OCI-LY1 (cell line): ENCODE measurements around the gene DLG5.

Experiments used
- H2AFZ ChIP-seq: fragments of 200-600 bp; sonication (generic), shearing (Covaris generic); 2 replicates; pipeline ENCODE4 v1.6.0; 2014; ENCODE audit warnings: antibody characterized with exemption, mild to moderate bottlenecking, low read length
- H3F3A ChIP-seq: fragments of 200-600 bp; sonication (generic), shearing (Covaris generic); 2 replicates; pipeline ENCODE4 v1.6.0; 2014; ENCODE audit warnings: mild to moderate bottlenecking, antibody characterized with exemption, low read length, moderate library complexity; ENCODE audit not compliant: insufficient read depth
- H3K27ac ChIP-seq: fragments of 200-600 bp; sonication (generic); 2 replicates; pipeline ENCODE4 v1.5.1; 2014; ENCODE audit warnings: low read length, mixed run types, mild to moderate bottlenecking, low read depth; ENCODE audit not compliant: poor library complexity, severe bottlenecking
- H3K27me3 ChIP-seq: fragments of 200-600 bp; sonication (generic); 2 replicates; pipeline ENCODE4 v1.6.0; 2014; ENCODE audit warnings: antibody characterized with exemption, mild to moderate bottlenecking, low read length, moderate library complexity; ENCODE audit not compliant: insufficient read depth
- H3K36me3 ChIP-seq: fragments of 200-600 bp; sonication (generic); 2 replicates; pipeline ENCODE4 v1.6.1; 2014; ENCODE audit warnings: mild to moderate bottlenecking, antibody characterized with exemption, low read length, moderate library complexity, mixed read lengths; ENCODE audit not compliant: insufficient read depth
- H3K4me1 ChIP-seq: fragments of 200-600 bp; sonication (generic); 2 replicates; pipeline ENCODE4 v1.5.1; 2014; ENCODE audit warnings: mild to moderate bottlenecking, low read length, moderate library complexity; ENCODE audit not compliant: insufficient read depth, severe bottlenecking
- H3K4me2 ChIP-seq: fragments of 200-600 bp; sonication (generic), shearing (Covaris generic); 2 replicates; pipeline ENCODE4 v1.6.1; 2014; ENCODE audit warnings: low read length
- H3K4me3 ChIP-seq: fragments of 200-600 bp; sonication (generic); 2 replicates; pipeline ENCODE4 v1.5.1; 2014; ENCODE audit warnings: low read length, low read depth, mild to moderate bottlenecking, mixed read lengths; ENCODE audit not compliant: poor library complexity, severe bottlenecking
- H3K79me2 ChIP-seq: fragments of 200-600 bp; shearing (Covaris generic); 2 replicates; pipeline ENCODE4 v1.6.1; 2016; ENCODE audit warnings: mixed run types, low read length, mixed read lengths; ENCODE audit not compliant: insufficient read depth
- H3K9ac ChIP-seq: fragments of 200-600 bp; sonication (generic), shearing (Covaris generic); 2 replicates; pipeline ENCODE4 v1.6.1; 2014; ENCODE audit warnings: mild to moderate bottlenecking, low read length, mixed read lengths
- H3K9me2 ChIP-seq: fragments of 200-600 bp; sonication (generic), shearing (Covaris generic); 2 replicates; pipeline ENCODE4 v1.6.1; 2014; ENCODE audit warnings: low read depth, mild to moderate bottlenecking, low read length, mixed read lengths
- H3K9me3 ChIP-seq: fragments of 200-600 bp; shearing (Covaris generic); 2 replicates; pipeline ENCODE4 v1.6.1; 2014; ENCODE audit warnings: low read length, mixed read lengths
- H4K20me1 ChIP-seq: fragments of 200-600 bp; sonication (generic), shearing (Covaris generic); 2 replicates; pipeline ENCODE4 v1.6.0; 2016; ENCODE audit warnings: mild to moderate bottlenecking, low read length; ENCODE audit not compliant: insufficient read depth
- CTCF ChIP-seq: fragments of 200-600 bp; sonication (generic), shearing (Covaris generic); IDR thresholded peaks from 2 replicates; pipeline ENCODE4 v1.5.1; 2017; ENCODE audit warnings: mild to moderate bottlenecking, antibody characterized with exemption, low read length, moderate library complexity, mixed read lengths
- EZH2 ChIP-seq: fragments of 200-600 bp; sonication (generic), shearing (Covaris generic); IDR thresholded peaks from 2 replicates; pipeline ENCODE4 v1.8.0; 2017; ENCODE audit warnings: borderline replicate concordance, mixed run types, mild to moderate bottlenecking, antibody characterized with exemption, low read length, moderate library complexity, mixed read lengths

The DLG5 gene

GRCh38 chr10:77794256-77795142 lies 132.1 kb downstream of the DLG5 start:
- no peak for TF ChIP-seq CTCF
- TF ChIP-seq EZH2: no peak
- Histone ChIP-seq H3K79me2 (no peaks in the 10 kb centered on the region), H3K4me1 (no peaks in the 10 kb centered on the region), H3K9ac (no peak overlapping the region), H3K4me2 (no peak overlapping the region), H4K20me1 (no peaks in the 10 kb centered on the region), H3K4me3 (no peak overlapping the region), H3K27me3 (no peaks in the 10 kb centered on the region), H3K36me3 (no peaks in the 10 kb centered on the region), H3K27ac (no peak overlapping the region), H3F3A (no peaks in the 10 kb centered on the region), H2AFZ (no peak overlapping the region), H3K9me2 (no peaks in the 10 kb centered on the region), H3K9me3 (no peaks in the 10 kb centered on the region)

GRCh38 chr10:77793831-77794230 lies 132.7 kb downstream of the DLG5 start:
- H3K9me3 ChIP-seq: no peaks in the 10 kb centered on the region
- H3K9me2 ChIP-seq: no peaks in the 10 kb centered on the region
- H3F3A ChIP-seq: no peaks in the 10 kb centered on the region
- H3K27ac ChIP-seq: no peak overlapping the region
- H3K36me3 ChIP-seq: no peaks in the 10 kb centered on the region
- H3K79me2 ChIP-seq: no peaks in the 10 kb centered on the region
- H3K4me1 ChIP-seq: no peaks in the 10 kb centered on the region
- no peak overlapping the region for H2AFZ ChIP-seq
- H3K27me3 ChIP-seq: no peaks in the 10 kb centered on the region
- no peak overlapping the region for H3K9ac ChIP-seq
- H3K4me3 ChIP-seq: no peak overlapping the region
- no peak for TF ChIP-seq CTCF
- TF ChIP-seq EZH2: no peak
- no peaks in the 10 kb centered on the region for H4K20me1 ChIP-seq
- H3K4me2 ChIP-seq: no peak overlapping the region

- Histone ChIP-seq H3K9me3 (no peaks in the 10 kb centered on the region), H3K79me2 (no peaks in the 10 kb centered on the region), H3K4me1 (no peaks in the 10 kb centered on the region), H3K4me3 (no peak overlapping the region), H3K9ac (no peak overlapping the region), H3K36me3 (no peaks in the 10 kb centered on the region), H4K20me1 (no peaks in the 10 kb centered on the region), H3K9me2 (no peaks in the 10 kb centered on the region), H2AFZ (no peak overlapping the region), H3K4me2 (no peak overlapping the region), H3K27me3 (no peaks in the 10 kb centered on the region), H3K27ac (no peak overlapping the region), H3F3A (no peaks in the 10 kb centered on the region)
- TF ChIP-seq CTCF (no peak), EZH2 (no peak)
Measured at GRCh38 chr10:77792155-77792554, 134.4 kb downstream of the DLG5 start.
